ENCODE results near the gene MEI4. TPM values are rescaled to one million over a fixed set of nuclear protein-coding genes. Genes with fewer than 3 reads are reported as not detected.
"Not testable (repeated sequence)": the region's sequence is repeated elsewhere in the genome, so short reads cannot be mapped to it uniquely, and the experiment has no call there.

The MEI4 gene
- total RNA-seq, 1 donor from 2014 or later: 1.5 TPM

- TF ChIP-seq CTCF (IDR thresholded peaks at IDR 0.05; ENCODE audit: unreplicated experiment): no peak
- H3K36me3 Mint-ChIP-seq: no peaks in the 10 kb centered on the region
- H3K9me3 Mint-ChIP-seq: no peaks in the 10 kb centered on the region
- no peak for DNase-seq (ENCODE audit: low spot score in 2 of 2, unreplicated experiment in 2 of 2)
- no peak overlapping the region for H3K4me3 Mint-ChIP-seq
- H3K4me1 Mint-ChIP-seq: peaks cover 2% of the 10 kb centered on the region
- H3K27ac Mint-ChIP-seq: no peak overlapping the region
- H3K27me3 Mint-ChIP-seq (ENCODE audit: low read depth): no peaks in the 10 kb centered on the region
These were observed 14.6 kb upstream of the MEI4 start for GRCh38 chr6:77638129-77638830.

GRCh38 chr6:77644102-77644705, 8.6 kb upstream of the MEI4 start:
- Mint-ChIP-seq H3K4me3 (no peak overlapping the region), H3K4me1 (peaks cover 6% of the 10 kb centered on the region), H3K9me3 (no peaks in the 10 kb centered on the region), H3K27ac (no peak overlapping the region), H3K27me3 (ENCODE audit: low read depth) (no peaks in the 10 kb centered on the region), H3K36me3 (no peaks in the 10 kb centered on the region)
- no peak for DNase-seq (ENCODE audit: low spot score in 2 of 2, unreplicated experiment in 2 of 2)
- TF ChIP-seq CTCF (IDR thresholded peaks at IDR 0.05; ENCODE audit: unreplicated experiment): no peak

- DNase-seq (ENCODE audit: low spot score in 2 of 2, unreplicated experiment in 2 of 2): peak; percentile 49 to 75
- Mint-ChIP-seq H3K4me1 (peaks cover 11% of the 10 kb centered on the region), H3K27ac (peak overlapping the region; percentile 85), H3K4me3 (peak overlapping the region; percentile 82), H3K36me3 (no peaks in the 10 kb centered on the region), H3K27me3 (ENCODE audit: low read depth) (no peaks in the 10 kb centered on the region), H3K9me3 (no peaks in the 10 kb centered on the region)
- peak; percentile 15 for TF ChIP-seq CTCF (IDR thresholded peaks at IDR 0.05; ENCODE audit: unreplicated experiment)
These were observed 2.7 kb upstream of the MEI4 start for GRCh38 chr6:77650098-77650663.

GRCh38 chr6:77653816-77654215, 977 bp downstream of the MEI4 start:
- no peak for DNase-seq (ENCODE audit: low spot score in 2 of 2, unreplicated experiment in 2 of 2)
- H3K9me3 Mint-ChIP-seq: no peaks in the 10 kb centered on the region
- no peak overlapping the region for H3K4me3 Mint-ChIP-seq
- no peak for TF ChIP-seq CTCF (IDR thresholded peaks at IDR 0.05; ENCODE audit: unreplicated experiment)
- H3K4me1 Mint-ChIP-seq: peaks cover 15% of the 10 kb centered on the region
- peaks cover 7% of the 10 kb centered on the region for H3K27me3 Mint-ChIP-seq (ENCODE audit: low read depth)
- H3K27ac Mint-ChIP-seq: no peak overlapping the region
- no peaks in the 10 kb centered on the region for H3K36me3 Mint-ChIP-seq

- not testable (repeated sequence) for H3K27ac Mint-ChIP-seq; H3K4me3 Mint-ChIP-seq; H3K27me3 Mint-ChIP-seq (ENCODE audit: low read depth); H3K36me3 Mint-ChIP-seq; H3K9me3 Mint-ChIP-seq; DNase-seq (ENCODE audit: low spot score in 2 of 2, unreplicated experiment in 2 of 2); H3K4me1 Mint-ChIP-seq
These were observed 2.2 kb downstream of the MEI4 start for GRCh38 chr6:77655035-77655434.
